Immature natural killer cell (primary cell): ENCODE results near the gene CD8B2. TPM values are rescaled to one million over a fixed set of nuclear protein-coding genes. Genes with fewer than 3 reads are reported as not detected.
"Not testable (repeated sequence)": the region's sequence is repeated elsewhere in the genome, so short reads cannot be mapped to it uniquely, and the experiment has no call there.

Experiments
- DNase-seq, 3 donors: peaks; one replicate each; pipeline ENCODE4 v3.0.0; 2022; ENCODE audit warnings: mixed read lengths in 1 of 3
- H3K27ac Mint-ChIP-seq, 6 donors: one replicate each; pipeline ENCODE4 v1.8.0; 2020; ENCODE audit warnings: mixed read lengths in 6 of 6, mild to moderate bottlenecking in 5 of 6, inconsistent platforms in 4 of 6, moderate library complexity in 3 of 6
- H3K27me3 Mint-ChIP-seq, 3 donors: one replicate each; pipeline ENCODE4 v1.8.0; 2020 to 2021; ENCODE audit warnings: low read depth in 3 of 3, mild to moderate bottlenecking in 3 of 3, mixed read lengths in 3 of 3, moderate library complexity in 3 of 3, inconsistent platforms in 1 of 3
- H3K36me3 Mint-ChIP-seq, 3 donors: one replicate each; pipeline ENCODE4 v1.8.0; 2020; ENCODE audit warnings: mixed read lengths in 3 of 3, inconsistent platforms in 2 of 3, mild to moderate bottlenecking in 2 of 3
- H3K4me1 Mint-ChIP-seq, 2 donors: one replicate each; pipeline ENCODE4 v1.8.0; 2020; ENCODE audit warnings: inconsistent platforms in 2 of 2, mild to moderate bottlenecking in 2 of 2, mixed read lengths in 2 of 2, moderate library complexity in 1 of 2
- H3K4me3 Mint-ChIP-seq, 5 donors: one replicate each; pipeline ENCODE4 v1.8.0; 2020; ENCODE audit warnings: mild to moderate bottlenecking in 5 of 5, mixed read lengths in 5 of 5, inconsistent platforms in 3 of 5, moderate library complexity in 3 of 5
- H3K9me3 Mint-ChIP-seq, 6 donors: one replicate each; pipeline ENCODE4 v1.8.0; 2020; ENCODE audit warnings: mild to moderate bottlenecking in 6 of 6, mixed read lengths in 6 of 6, inconsistent platforms in 4 of 6, moderate library complexity in 3 of 6
- polyA plus RNA-seq, 3 donors: library from polyadenylated mRNA; unstranded; fragments of 300-500 nt; fragmentation: Illumina TruSeq; gene quantifications; one replicate each; pipeline ENCODE4 v1.2.3, GENCODE V29; 2021

Gene CD8B2
- polyA plus RNA-seq, 3 donors from 2014 or later: 0.43 to 0.52 TPM; not detected in 1

GRCh38 chr2:106566484-106566883, 79.3 kb downstream of the CD8B2 start:
- H3K4me3 Mint-ChIP-seq, DNase-seq, H3K4me1 Mint-ChIP-seq, H3K36me3 Mint-ChIP-seq, H3K9me3 Mint-ChIP-seq, H3K27ac Mint-ChIP-seq: not testable (repeated sequence)
- H3K27me3 Mint-ChIP-seq: peaks cover 0 to 10% (median 8%) of the 10 kb centered on the region in 3 donors

DNA sequence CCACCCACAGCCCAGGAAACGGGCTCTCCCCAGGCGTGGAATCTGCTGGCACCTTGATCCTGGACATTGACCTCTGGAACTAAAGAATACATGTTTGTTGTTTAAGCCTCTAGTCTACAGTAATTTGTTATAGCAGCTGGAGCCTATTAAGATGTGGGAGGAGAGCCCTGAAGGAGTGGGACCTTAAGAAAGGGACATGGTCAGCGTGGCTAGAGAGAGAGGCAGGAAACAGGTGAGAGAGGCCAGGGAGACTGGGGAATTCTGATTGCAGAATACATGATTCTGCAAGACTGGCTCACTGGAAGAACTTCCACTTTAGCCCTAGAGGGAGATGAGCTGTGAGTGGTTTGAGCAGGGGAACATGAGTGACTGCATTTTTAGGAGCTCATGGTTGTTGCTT, 83.2 kb downstream of the CD8B2 start:
- H3K36me3 Mint-ChIP-seq: peaks cover 0 to 4% (median 0%) of the 10 kb centered on the region in 3 donors
- H3K9me3 Mint-ChIP-seq: no peaks in the 10 kb centered on the region
- no peaks in the 10 kb centered on the region for H3K4me1 Mint-ChIP-seq
- no peak for DNase-seq
- H3K4me3 Mint-ChIP-seq: no peak overlapping the region
- H3K27me3 Mint-ChIP-seq: peaks cover 1 to 10% (median 8%) of the 10 kb centered on the region in 3 donors
- H3K27ac Mint-ChIP-seq: no peak overlapping the region

Other genes starting within 250 kb of the CD8B2 start
- under 1 TPM in 2 of 3 donors, not detected in 1; 0.06 to 0.09 TPM for gene RGPD3, start 19.0 kb upstream of the CD8B2 start, polyA plus RNA-seq